Head of caudate nucleus (tissue), 42 donors: Measurements from ENCODE around the gene ABHD2.
"Not testable (repeated sequence)": the region's sequence is repeated elsewhere in the genome, so short reads cannot be mapped to it uniquely, and the experiment has no call there.

Experiments
- DNase-seq, 42 donors: peaks; one replicate each; pipeline versions ENCODE4 v3.0.0 to v3.0.0-alpha.2; 2020 to 2021; ENCODE audit warnings: mixed read lengths in 7 of 42
- intact Hi-C: fragments of 100-400 bp; cut with DNase I; formaldehyde crosslinking; loops from one replicate; pipeline ENCODE4 v1.15.0; 2022

Gene ABHD2

DNA sequence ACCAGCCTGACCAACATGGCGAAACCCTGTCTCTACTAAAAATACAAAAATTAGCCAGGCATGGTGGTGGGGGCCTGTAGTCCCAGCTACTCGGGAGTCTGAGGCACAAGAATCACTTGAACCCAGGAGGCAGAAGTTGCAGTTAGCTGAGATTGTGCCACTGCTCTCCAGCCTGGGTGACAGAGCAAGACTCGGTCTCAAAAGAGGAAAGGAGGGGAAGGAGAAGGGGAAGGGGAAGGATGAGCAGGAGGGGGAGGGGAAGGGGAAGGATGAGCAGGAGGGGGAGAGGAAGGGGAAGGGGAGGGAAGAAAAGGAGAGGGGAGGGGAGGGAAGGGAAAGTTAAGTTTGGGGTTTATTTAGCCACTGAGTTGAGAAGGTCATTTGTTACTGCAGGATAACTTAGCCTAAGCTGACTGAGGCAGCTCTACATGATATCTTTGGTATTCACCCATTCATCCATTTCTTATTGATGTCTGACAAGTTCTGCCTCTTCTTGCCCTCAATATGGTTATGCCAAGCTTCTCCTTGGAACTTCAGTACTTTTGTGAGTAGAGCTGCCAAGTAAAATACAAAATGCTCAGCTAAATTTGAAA lies 15.9 kb upstream of the ABHD2 start:
- no peak for DNase-seq
- intact Hi-C loops: no loop called here

DNA sequence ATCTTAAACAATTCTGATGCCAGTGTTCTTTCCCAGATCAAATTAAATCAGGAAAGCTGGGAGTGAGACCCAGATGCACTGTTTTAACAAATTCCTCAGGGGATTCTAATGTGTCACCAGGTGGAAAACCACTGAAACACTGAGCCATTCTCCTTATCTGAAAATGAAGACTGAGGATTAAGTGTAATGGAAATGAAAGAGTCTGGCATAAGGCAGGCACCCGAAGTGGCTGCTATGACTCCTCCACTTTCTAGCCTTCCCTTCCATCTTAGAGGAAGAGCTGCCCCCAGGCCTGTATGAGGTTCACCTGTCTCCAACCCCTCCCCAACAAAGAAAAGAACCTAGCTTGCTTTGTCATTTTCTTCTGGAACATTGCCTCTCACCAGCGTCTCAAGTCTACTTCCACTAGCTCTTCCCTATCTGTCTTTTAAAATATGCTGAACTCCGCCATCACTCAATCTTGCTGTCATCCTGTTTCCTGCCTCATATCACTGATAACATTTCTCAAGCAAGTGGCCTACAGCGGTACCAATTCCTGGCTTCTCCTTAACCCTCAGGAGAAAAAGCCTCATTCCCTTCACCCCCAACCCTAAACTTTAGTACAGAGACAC lies 13.7 kb upstream of the ABHD2 start:
- intact Hi-C loops: no loop called here
- no peak for DNase-seq

DNA sequence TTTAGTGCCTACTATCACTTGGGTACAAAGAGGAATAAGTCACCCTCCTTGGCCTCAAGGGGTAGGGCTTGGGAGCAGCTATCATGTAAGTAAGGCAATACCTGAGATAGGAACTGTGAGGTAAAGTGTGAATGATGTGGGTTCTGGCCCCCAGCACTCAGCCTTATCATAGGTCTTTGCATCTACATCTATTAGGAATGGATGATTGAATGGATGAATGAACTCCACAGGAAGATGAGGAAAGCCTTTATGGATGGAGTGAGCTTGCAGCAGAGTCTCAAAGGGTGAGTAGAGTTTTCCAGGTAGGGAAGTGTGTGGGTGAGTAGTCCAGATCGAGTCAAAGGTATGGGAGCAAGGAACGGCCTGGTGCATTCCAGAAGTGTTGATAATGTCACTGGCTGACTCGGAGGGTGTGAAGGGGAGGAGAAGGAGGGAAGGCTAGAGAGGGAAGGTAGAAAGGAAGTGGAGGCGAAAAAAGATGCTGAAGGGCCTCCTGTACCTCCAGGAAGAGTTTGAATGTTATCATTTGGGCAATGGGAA lies 13.1 kb upstream of the ABHD2 start:
- DNase-seq: no peak
- intact Hi-C loops: no loop called here

DNA sequence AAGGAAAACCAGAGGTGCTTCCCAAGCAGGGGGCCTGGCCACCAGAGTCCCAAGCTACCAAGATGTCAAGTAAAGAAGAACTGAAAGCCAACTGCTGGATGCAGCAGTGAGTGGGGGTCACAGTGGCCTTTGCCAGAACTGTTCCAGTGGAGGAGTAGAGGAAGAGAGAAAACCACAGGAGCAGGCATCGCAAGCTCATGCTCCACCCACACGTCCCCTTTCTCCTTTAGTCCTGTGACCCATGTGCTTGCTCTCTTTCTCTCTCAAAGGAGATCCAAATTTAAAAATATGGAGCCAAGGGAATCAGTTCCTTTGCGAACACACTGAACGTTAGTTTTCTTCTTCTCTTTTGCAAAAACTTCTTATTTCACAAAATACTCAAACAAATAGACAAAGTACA lies 12.4 kb upstream of the ABHD2 start:
- intact Hi-C loops: no loop called here

DNA sequence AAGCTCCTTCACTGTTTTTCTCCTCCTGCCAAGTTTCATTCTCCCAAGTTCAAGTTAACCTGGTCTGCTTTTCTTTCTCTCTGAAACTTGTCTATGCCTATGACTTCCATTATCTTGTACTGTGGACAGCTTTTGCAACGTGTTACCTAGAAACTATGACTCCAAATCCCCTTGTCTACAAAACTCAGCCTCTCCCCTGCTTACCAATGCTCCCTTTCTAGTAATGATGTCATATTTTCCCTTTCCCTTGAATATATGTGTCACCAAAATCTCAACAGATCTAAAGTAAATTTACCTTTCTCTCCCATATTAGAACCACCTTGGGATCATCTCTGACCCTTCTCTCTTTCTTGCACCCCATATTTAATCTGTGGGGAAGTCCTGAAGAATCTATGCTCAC lies 10.5 kb upstream of the ABHD2 start:
- no peak for DNase-seq
- intact Hi-C loops: no loop called here

More for the DNA sequence above, 12.4 kb upstream of the ABHD2 start:
- peak in 1 of 42 donors; percentile 16 for DNase-seq

DNA sequence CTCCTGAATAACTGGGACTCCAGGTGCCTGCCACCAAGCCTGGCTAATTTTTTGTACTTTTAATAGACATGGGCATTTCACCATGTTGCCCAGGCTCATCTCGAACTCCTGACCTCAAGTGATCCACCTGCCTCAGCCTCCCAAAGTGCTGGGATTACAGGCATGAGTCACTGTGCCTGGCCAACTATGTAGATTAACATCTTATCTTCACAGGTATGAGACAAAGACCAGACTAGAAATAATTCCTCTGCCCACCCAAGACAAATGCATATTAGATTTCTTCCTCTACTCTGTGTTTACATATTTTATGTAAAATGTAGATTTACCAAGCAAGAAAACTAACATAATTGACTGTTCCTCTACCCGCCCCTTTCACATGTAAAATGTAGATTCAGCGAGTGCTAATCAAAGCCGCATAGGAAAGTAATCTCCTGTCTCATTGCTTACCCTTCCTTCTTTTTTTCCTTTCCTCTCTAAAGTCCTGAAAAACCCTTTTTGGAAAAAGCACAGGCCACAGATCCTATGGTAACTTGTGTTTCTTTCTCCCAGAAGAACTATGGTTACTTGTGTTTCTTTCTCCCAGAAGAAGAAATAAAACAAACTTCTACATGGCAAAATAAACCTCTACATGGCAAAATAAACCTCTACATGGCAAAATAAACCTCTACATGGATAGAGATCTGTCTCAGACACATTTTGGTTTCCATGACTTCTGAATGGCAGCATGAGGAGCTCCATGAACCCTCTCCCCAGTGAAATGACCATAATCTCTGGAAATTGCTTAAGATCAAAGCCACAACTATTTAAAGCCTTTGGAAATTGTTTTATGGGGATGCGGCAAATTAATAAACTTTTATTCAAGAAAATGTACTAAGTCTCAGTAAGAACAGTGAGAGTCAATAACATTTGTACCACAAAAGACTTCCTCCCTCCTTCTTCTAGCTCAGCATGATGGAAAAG lies 9.1 kb upstream of the ABHD2 start:
- intact Hi-C loops: no loop called here
- DNase-seq: no peak

DNA sequence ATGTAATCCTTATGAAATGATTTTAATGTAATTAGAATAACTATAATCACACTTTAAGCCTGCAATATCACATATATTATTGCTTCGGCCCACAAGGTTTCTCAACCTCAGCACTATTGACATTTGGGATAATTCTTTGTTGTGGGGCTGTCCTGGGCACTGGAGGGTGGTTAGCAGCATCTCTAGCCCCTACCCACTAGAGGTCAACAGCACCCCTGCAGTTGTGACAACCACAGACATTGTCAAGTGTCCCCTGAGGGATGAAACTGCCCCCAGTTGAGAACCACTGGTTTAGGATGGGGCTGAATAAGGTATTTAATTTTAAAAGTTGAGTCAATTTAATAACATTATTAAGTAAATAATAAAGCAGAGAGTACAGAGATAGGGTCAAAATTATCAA lies 6.4 kb upstream of the ABHD2 start:
- intact Hi-C loops: loop anchor here (10.0 kb wide), 1 partner anchor 53 kb away; no protein-coding TSS in a partner anchor
- no peak for DNase-seq

DNA sequence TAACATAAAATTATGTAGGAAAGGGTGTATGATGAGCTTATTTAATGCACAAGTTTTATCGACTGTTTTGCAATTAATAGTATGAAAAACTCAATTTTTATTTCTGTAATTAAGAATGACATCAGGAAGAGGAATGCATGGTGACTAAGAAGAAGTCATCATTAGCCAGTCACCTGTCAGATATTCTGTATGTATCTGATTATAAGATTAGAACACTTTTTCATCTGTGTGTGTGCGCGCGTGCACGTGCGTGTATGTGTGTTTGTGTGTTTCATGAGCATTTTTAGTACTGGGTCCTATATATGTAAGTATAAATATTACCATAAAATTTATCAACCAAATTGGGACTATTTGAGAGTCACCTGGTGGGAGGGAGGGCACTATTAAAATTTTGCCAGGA lies 5.0 kb upstream of the ABHD2 start:
- no peak for DNase-seq
- intact Hi-C loops: loop anchor here (10.0 kb wide), 1 partner anchor 52 kb away; no protein-coding TSS in a partner anchor

DNA sequence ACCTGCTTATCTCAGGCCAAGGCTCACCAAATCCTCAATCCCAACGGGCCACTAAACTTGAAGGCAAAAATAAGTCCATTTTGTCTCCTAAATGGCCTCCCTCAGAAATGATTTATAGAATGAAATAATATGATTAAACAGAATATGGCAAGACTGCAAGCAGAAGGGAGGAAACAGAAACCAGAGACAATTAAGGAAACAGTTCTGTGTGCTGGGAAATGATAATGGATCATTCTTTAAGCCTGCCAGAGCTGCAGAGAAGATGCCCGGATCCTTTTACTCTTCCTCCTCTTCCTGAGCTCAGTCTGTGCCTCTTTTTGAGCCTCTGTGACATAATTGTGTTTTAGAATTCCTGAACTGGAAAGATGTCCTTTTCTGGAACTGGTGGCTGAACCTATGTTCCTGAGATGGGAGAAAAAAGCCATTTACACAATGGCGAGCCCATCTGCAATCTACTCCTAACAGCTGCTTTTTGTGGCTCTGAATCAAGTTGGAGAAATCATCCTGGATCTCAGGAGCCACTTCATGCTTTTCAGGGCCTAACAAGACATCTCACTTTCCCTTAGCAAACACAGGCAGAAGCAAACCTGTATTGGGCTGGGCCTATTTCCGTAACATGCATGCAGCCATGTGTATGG lies 2.8 kb upstream of the ABHD2 start:
- intact Hi-C loops: loop anchor here (10.0 kb wide), 1 partner anchor 49 kb away; no protein-coding TSS in a partner anchor
- DNase-seq: no peak

DNA sequence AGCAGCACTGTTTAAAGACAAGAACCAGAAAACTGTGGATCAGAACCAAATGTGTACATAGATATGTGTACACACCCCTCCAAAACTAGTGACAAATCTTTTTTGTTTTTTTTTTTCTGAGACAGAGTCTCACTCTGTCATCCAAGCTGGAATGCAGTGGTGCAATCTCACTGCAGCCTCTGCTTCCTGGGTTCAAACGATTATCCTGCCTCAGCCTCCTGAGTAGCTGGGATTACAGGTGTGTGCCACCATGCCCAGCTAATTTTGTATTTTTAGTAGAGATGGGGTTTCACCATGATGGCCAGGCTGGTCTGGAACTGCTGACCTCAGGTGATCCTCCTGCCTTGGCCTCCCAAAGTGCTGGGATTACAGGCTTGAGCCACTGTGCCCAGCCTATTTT lies 2.3 kb upstream of the ABHD2 start:
- DNase-seq: not testable (repeated sequence)
- intact Hi-C loops: loop anchor here (10.0 kb wide), 1 partner anchor 49 kb away; no protein-coding TSS in a partner anchor

DNA sequence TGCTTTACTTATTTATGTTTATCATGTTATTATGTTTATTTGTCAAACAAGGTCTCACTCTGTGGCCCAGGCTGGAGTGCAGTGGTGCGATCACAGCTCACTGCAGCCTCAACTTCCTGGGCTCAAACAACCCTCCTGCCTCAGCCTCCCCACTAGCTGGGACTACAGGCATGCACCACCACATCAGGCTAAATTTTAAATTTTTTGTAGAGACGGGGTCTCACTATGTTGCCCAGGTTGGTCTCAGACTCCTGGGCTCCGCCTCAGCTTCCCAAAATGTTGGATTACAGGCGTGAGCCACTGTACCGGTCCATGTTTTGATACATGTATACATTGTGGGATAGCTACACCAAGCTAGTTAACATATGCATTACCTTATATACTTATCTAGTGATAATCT lies 1.9 kb upstream of the ABHD2 start:
- intact Hi-C loops: loop anchor here (10.0 kb wide), 1 partner anchor 48 kb away; no protein-coding TSS in a partner anchor
- not testable (repeated sequence) for DNase-seq

DNA sequence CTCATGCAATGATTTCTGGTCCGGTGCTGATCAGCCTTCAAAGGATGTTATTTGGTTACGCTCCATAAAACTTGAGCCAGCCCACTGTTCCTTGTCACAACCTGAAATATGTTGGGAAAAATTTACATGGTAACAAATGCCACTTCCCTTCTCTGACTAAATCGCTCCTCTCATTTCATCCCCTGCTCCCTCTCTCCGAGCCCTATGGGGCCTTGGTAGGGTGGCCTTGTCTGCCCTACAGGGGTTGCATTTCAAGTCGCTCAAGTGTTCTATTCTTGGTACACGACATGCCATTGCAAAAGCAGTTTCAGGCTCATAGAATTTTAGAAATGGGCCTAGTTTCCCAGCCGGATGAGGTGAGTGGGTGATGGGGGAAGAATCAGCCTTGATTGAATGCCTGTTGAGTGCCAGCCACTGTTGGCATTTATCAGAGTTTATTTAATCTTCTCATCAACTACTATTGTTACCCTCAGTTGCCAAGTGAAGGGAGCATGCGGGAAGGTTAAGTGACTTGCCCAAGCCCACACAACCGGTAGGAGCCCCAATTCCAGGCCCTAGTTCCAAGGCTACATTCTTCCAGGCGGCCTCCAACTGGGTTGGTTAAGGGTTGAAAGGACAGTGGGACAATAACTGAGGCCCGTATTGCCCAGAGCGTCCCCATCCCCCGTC lies 961 bp upstream of the ABHD2 start:
- intact Hi-C loops: loop anchor here (10.0 kb wide), 1 partner anchor 48 kb away; no protein-coding TSS in a partner anchor
- peak in 2 of 42 donors; percentile 18 to 25 for DNase-seq

DNA sequence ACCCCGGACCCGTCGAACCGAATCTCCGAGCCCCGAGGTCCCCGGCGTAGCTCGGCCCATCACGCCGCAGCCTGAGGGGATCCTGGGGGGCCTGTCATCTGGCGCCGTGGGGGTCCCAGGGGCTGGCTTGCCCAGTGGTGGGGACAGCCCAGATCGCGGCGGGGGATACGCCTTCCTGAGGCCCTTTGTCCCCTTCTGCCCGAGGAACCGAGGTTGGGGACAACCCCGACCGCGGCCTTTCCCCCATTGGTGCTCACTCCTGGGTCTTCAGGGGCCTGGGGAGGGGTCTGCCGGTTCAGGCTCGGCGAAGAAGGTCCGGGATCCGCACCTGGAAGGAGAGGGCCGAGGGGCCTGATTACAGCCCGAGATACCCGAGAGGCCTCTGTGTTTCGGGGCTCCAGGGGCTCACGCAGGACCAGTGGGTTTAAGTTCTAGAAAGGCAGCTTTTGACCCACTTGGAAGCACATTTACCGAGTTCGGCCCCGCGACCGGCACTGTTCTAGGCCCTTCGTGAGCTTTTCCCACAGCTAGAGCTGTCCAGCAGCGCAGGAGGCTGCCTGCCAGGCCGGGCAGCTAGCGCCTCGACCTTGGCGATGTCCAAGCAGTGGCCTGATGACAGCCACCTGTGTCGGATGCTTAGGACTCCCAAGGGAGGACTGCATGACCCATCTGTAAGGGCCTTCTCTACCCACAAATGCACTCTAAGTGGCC lies 504 bp downstream of the ABHD2 start:
- DNase-seq: peak in 11 of 42 donors; percentile 19 to 65 (median 31)
- intact Hi-C loops: loop anchor here (10.0 kb wide), 1 partner anchor 46 kb away; no protein-coding TSS in a partner anchor

DNA sequence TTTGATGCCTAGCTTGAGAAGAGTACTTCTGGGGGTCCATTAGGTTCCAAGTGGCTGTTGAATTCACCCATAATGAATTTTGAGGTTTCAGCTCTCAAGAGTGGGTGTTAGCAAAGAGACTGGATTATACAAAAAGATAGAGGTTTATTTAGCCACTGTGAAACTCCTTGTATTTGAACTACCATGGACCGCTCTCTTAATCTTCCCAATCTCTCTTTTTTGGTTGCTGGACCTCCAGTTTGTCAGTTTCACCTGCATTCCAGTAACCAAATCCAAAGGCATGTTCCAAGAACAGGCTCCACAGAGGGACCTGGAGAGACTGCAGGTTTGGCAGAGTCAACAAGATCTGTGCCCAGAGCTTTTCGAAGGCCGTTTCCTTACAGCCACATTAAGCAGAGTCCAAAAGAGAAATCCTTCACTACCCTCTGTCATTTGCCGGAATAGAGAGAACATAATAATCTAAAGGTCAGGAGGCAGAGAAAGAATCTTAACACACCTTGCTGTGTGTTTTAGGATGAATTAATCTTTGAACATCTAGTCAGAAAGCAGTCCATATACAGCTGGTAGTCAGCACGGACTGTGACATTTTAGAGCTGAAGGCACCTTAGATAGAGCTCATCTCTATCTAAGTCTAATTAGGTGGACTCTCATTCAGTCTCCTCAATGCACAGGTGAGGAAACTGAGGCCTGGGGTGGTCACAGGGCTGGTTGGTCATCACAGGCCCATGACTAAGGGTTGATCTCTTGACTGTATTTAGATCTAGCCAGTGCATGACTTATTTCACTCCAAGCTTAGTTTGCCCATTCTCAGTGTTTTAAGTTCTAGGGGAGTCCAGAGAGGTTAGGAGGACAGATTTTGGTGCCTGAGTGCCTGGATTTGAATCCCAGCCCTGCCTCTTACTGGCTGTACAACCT lies 1.3 kb downstream of the ABHD2 start:
- intact Hi-C loops: loop anchor here (10.0 kb wide), 1 partner anchor 45 kb away; no protein-coding TSS in a partner anchor
- no peak for DNase-seq

DNA sequence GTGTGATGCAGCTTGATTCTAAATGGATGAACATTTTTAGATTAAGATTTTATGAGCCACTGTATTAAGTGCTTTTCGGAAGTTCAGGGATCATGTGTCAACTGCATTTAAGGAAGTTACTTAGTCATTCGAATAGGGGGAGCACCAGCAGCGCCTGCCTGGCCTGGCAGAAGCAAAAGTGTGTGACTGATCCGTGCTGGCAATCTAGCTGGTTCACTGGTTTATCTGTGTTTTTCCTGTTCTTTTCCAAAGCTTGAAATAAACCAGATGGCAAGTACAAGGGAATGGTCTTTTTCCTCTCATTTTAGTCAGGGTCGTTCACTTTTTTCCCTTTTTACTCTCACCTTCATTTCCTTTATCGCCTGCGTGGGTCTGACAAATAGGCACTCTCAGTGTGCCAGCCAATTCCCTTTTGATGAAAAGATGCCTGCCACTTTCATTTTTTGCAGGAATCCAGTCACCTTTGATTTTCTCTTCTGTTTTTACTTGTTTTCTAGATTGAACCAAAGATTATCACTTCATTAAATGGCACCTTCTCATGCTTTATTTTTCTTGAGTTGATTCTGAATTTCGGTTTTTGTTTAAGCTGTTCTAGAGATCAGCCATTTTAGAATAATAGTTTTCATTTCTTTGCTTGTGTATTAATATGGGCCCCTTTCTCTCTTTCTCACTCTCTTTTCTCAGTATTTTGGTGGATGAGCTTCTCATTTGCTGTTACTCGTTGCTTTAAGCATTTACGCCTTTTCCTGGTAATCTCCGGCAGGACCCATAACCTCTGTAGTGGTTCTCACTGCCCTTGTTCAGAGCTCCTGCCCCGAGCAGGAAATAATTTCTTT lies 2.8 kb downstream of the ABHD2 start:
- DNase-seq: peak in 41 of 42 donors; percentile 51 to 90 (median 69)
- intact Hi-C loops: no loop called here
